Measurements from ENCODE around the gene RNPEPL1.
"Not testable (repeated sequence)": the region's sequence is repeated elsewhere in the genome, so short reads cannot be mapped to it uniquely, and the experiment has no call there.

RNPEPL1 gene

DNA sequence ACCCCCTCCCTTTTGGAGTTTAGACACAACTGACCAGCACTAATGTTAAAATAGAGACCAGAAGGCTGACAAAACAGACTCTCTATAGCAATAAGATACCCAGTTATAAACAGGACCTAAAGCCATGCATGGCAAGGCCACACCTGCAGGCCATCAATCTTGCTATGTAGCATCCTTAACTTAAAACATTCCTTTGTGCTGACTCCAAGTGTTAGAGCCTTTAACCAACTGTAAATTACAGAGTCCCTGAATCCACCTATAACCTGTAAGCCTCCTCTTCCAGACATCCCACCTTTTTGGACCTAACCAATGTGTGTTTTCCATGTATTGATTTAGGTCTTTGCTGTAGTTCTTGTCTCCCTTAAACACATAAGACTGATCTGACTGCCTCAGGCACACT, 28.4 kb upstream of the RNPEPL1 start:
- no peak for DNase-seq

GRCh38 chr2:240551288-240551687, 17.0 kb upstream of the RNPEPL1 start:
- no peak for DNase-seq

GRCh38 chr2:240551811-240552210, 16.5 kb upstream of the RNPEPL1 start:
- DNase-seq: no peak

DNA sequence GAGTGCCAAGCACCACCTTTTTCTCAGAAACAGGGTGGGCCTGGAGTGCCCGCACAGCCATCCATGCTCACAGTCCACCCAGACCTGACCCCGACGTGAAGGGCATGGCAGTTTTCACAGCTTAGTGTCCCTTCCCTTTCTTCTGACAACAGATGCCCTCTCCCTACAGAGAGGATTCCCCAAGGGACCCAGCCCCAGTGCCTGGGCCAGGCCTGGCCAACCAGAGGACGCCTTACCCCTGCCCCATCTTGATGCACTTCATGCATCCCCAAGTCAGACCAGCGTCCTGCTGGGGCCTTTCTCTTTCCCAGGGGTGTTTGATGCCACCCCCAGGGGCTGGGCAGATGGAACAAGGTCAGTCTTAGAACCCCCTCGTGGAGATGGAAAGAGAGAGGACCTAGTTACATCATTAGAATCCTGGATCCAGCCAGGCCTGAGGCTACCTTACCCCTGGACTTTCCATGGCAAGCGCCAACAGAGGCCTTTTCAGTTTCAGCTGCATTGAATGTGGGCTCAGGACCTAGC, 14.3 kb upstream of the RNPEPL1 start:
- DNase-seq: no peak

DNA sequence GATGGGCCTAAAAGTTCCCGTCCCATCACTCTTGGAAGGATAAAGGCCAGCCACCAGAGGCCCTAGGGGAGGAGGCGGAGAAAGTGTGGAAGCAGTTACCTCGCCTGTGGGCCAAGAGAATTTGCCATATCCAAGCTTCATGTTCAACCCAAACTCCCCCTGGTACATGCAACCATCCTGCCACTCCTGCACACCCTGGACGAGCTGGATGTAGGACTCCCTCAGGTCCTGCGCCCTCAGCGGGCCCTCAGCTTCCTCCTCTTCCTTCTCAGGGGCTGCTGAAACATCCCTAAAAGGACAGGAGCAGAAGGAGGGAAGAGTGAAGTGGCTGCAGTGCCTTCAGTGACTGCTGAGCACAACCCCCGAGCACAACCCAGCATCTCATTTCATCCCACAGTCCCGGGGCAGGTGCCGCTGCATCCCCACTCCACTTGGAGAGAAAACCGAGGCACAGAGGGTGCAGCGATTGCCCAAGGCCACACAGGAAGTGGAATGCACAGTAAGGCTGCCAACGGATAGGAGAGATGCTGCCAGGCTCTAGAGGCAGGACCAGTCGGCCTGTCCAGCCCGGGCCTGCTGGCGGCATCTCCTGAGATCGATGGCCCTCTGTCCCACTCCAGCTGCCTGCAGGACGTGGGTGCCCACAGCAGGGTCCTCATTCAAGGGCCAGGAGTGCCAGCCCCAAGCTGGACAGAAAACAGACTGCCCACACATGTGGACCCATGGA, 13.4 kb upstream of the RNPEPL1 start:
- DNase-seq: no peak

GRCh38 chr2:240555541-240556250, 12.6 kb upstream of the RNPEPL1 start:
- DNase-seq: no peak

- DNase-seq: peak; percentile 25
Measured at GRCh38 chr2:240556553-240557100, 11.7 kb upstream of the RNPEPL1 start.

- DNase-seq: no peak
Measured at GRCh38 chr2:240557101-240557751, 11.1 kb upstream of the RNPEPL1 start.

- peak; percentile 65 for DNase-seq
Measured at GRCh38 chr2:240557808-240558207, 10.5 kb upstream of the RNPEPL1 start, which contains the start of gene ANKMY1. TSS of gene ANKMY1 (minus strand) at chr2:240557988. CDS start at chr2:240557335, 653 bp downstream.

- DNase-seq: no peak
Measured at GRCh38 chr2:240558236-240558761, 10.0 kb upstream of the RNPEPL1 start.

DNA sequence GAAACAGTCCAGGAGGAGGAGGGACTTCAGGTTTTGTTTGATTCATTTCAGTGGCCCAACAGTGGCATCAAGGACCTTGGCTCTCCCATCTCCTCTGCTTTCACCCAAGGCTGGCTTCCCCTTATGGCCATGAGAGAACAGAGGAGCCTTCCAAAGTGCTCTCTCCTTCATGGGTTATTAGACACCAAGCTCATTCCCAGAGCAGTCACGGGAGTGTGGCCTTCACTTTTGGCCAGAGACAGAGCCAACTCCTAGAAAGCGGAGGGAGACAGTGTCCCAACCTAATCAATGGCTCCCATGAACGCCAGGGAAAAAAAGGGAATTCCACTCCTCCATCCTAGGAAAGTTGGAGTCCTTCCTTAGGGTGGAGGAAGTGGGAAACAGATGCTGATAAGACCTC, 9.0 kb upstream of the RNPEPL1 start:
- DNase-seq: no peak

DNA sequence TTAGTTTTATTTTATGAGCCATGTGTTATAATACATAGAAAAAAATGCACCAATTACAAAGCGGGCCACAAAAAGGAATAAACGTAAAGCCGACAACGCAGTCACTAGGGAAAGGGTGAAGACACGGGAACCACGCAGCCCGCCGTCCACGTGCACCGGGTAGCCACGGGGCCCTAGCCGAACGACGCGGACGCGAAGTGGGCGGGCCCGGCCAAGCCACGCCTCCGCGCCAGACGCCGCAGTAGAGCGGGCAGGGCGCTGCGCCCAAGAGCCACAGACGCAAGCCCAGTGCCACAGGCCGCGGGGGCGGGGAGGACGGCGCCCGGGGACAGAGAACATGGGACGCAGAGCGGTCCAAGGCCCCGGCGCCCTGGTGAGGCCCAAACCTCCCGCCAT, 8.2 kb upstream of the RNPEPL1 start, which contains the start of gene DUSP28:
Gene DUSP28 (plus strand): TSS at position 274 of the 396 bp plus-strand sequence. CDS start 328 bp downstream, outside the sequence.
- DNase-seq: peak; percentile 72

DNA sequence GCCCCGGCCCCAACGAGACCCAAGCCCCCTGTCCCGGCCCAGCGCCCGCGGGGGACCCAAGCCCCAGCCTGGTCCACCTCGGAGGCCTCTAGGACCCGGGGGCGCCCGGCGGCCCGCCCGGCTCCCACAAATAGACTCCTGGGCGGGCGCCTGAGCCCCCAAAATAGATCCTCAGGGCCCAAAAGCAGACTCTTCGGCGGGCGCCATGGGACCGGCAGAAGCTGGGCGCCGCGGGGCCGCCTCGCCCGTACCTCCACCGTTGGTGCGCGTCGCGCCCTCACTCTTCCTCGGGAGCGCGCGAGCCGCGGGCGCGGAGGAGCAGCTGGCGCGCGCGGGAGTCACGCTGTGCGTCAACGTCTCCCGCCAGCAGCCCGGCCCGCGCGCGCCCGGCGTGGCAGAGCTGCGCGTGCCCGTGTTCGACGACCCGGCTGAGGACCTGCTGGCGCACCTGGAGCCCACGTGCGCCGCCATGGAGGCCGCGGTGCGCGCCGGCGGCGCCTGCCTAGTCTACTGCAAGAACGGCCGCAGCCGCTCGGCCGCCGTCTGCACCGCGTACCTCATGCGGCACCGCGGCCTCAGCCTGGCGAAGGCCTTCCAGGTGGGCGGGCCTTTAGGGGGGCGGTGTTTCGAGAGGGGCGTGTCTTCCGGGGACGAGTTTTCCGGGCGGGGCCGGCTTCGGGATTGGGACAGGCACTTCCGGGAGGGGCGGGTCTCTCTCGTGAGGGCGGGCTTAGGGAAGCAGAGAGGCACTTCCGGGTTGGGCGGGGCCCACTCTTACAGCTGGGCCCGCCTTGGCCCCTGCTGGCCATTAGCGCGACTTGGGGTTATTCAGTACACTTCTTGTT, 7.6 kb upstream of the RNPEPL1 start:
- DNase-seq: peak; percentile 97

DNA sequence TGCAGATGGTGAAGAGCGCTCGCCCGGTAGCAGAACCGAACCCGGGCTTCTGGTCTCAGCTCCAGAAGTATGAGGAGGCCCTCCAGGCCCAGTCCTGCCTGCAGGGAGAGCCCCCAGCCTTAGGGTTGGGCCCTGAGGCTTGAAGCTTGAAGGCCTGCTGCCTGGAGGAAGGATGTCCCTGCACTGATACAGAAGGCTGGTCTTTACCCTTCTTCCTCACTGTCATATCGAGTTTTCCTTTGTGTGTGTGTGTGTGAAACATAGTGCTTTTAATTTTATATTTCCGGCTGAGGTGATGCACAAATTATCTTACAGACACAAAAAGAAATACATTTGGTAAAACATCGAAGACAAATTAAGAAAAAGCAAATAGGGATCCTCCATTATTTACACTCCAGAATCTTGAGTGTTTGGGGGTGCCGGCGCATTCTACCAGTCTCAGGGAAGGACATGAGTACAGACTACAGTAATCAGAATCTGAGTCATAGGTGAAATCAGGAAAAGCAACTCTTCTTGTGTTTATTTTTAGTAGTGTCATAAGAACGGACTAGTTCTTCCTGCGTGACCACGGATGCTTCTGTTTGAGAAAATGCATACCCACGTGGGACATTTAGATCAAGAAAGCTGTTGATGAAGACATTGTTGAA, 6.8 kb upstream of the RNPEPL1 start:
- no peak for DNase-seq

GRCh38 chr2:240563231-240563630, 5.1 kb upstream of the RNPEPL1 start:
- DNase-seq: not testable (repeated sequence)

DNA sequence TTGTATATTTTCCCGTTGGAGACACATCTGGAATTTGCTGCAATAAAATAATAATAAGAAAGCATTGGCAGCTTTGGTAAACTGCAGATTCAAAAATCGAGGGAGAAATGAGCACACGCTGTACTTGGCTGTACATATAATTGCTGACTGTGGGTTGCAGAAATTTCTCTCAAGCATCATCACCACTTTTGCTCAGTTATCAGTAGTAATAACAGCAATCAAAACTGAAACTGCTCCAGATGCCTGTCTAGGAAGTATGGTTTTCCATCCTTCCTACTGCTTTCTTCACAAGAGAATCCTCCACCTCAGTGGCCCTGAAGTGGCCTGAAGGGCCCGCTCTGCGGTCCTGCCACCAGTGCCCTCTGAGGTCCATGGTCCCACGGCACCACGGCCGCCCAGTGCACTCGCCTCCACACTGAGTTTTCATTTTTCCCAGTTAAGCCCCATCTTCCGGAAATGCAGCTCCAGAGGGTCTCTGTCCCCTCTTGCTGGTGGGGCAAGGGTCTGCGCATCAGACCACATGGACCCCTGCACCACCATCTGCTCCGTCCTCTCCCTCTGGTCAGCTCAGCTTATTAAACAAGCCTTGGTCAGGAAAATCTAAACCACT, 4.2 kb upstream of the RNPEPL1 start:
- DNase-seq: no peak

DNA sequence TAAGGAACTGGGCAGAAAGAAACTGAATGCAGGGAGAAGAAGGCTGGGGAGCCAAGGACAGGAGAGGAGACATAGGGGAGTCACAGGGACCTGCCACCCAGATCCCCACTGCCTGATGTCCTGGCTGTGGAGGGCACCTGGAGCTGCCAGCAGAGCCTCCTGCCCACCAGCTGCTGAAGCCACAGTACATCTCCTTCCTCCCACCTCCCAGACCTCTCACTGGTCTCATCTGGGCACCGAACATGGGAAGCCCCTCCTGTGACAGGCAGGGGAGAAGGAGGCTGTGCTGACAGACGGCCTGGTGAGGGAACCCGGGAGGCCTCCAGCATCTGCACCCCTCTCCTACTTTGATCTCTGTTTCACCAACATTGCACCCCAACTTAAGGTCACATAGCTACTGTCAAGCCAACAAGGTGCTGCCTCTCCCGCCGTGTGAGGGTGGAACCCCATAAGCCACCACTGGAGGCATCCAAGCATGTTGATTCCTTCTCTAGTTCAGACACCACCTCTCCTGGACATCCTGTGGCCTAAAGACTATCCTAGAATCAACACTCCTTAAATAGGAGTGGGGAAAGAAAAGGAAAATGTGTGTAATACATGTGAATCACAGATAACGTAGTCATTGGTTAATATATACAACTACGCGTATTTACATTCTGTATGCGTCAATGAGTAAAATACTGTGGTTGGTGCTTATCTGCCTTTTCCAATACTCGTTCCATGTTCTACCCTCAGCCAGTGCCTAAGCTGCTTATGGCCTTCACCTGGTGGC, 3.5 kb upstream of the RNPEPL1 start:
- DNase-seq: no peak

- DNase-seq: no peak
Measured at GRCh38 chr2:240565333-240566202, 2.7 kb upstream of the RNPEPL1 start.

All from NCI-H526 treated with DMSO at 0.1 percent for 48 hours (cell line).